GM12878 (cell line): ENCODE data around the gene ACVR2A.

Experiments used
- POLR2AphosphoS5 ChIP-seq: IDR thresholded peaks from 2 replicates; pipeline ENCODE4 v1.6.1; 2011; ENCODE audit warnings: mild to moderate bottlenecking, low read length, inconsistent platforms
- SMAD1 ChIP-seq: fragments of 450-650 bp; IDR thresholded peaks from 2 replicates; pipeline ENCODE4 v1.6.1; 2018; ENCODE audit warnings: mild to moderate bottlenecking, low read depth; ENCODE audit not compliant: partially characterized antibody
- TF ChIP-seq, protein P1 (sequence below): IDR thresholded peaks from 2 replicates; pipeline ENCODE4 v1.6.1; 2011; ENCODE audit warnings: borderline replicate concordance, low read depth, mild to moderate bottlenecking, moderate library complexity, low read length; ENCODE audit not compliant: insufficient read depth, poor library complexity, severe bottlenecking
- TF ChIP-seq, protein P2 (sequence below), 3 experiments: IDR thresholded peaks in 2 of 3; conservative IDR thresholded peaks in 1 of 3; 2 replicates each; pipeline ENCODE4 v1.5.1; 2011; ENCODE audit warnings: low read depth in 3 of 3, low read length in 3 of 3, mild to moderate bottlenecking in 3 of 3, control low read depth in 2 of 3, moderate library complexity in 2 of 3, inconsistent platforms in 1 of 3, mixed read lengths in 1 of 3; ENCODE audit not compliant: control insufficient read depth in 2 of 3, insufficient read depth in 1 of 3; ENCODE audit errors: extremely low read depth in 1 of 3

DNA sequence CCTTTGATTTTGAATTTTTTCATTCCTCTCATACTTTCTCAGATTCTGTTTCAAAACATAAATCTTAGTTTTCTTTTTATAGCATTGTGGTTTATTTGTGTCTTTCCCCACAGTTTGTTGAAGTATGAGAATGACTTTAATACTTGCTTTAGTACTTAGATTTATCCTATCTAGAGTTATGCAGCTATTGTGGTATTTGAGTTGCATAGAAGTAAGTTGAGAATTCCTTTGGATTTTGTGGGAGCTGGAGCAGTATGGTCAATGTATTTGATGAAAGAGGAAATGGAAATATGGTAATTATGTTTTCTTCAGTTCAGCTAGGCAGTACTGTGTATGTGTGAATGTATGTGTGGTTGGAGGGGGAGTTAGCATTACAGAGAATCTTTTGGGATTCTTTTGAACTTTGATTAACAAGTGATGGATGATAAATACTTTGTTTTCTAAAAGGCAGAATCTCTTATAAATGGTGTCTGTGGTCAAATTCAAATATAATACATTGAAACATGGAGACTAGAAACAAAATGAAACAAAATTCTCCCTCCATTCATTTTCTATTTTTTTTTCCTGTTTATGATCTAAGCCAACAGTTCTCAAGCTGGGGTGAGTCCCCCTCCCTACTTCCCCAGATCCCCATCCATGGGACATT is 3.0 kb downstream of the ACVR2A start:
- TF ChIP-seq, protein P1, sequence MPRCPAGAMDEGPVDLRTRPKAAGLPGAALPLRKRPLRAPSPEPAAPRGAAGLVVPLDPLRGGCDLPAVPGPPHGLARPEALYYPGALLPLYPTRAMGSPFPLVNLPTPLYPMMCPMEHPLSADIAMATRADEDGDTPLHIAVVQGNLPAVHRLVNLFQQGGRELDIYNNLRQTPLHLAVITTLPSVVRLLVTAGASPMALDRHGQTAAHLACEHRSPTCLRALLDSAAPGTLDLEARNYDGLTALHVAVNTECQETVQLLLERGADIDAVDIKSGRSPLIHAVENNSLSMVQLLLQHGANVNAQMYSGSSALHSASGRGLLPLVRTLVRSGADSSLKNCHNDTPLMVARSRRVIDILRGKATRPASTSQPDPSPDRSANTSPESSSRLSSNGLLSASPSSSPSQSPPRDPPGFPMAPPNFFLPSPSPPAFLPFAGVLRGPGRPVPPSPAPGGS, result no peak
- TF ChIP-seq SMAD1 (no peak), POLR2AphosphoS5 (no peak)
- TF ChIP-seq, protein P2, sequence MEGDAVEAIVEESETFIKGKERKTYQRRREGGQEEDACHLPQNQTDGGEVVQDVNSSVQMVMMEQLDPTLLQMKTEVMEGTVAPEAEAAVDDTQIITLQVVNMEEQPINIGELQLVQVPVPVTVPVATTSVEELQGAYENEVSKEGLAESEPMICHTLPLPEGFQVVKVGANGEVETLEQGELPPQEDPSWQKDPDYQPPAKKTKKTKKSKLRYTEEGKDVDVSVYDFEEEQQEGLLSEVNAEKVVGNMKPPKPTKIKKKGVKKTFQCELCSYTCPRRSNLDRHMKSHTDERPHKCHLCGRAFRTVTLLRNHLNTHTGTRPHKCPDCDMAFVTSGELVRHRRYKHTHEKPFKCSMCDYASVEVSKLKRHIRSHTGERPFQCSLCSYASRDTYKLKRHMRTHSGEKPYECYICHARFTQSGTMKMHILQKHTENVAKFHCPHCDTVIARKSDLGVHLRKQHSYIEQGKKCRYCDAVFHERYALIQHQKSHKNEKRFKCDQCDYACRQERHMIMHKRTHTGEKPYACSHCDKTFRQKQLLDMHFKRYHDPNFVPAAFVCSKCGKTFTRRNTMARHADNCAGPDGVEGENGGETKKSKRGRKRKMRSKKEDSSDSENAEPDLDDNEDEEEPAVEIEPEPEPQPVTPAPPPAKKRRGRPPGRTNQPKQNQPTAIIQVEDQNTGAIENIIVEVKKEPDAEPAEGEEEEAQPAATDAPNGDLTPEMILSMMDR (IDR thresholded peaks at IDR 0.05 in 2 of 3, conservative IDR thresholded peaks at IDR 0.05 in 1 of 3; ENCODE audit: control insufficient read depth in 2 of 3, extremely low read depth in 1 of 3, insufficient read depth in 1 of 3, low read depth in 3 of 3, low read length in 3 of 3), result no peak
